ENCODE measurements around the gene CNBP.
"Not testable (repeated sequence)": the region's sequence is repeated elsewhere in the genome, so short reads cannot be mapped to it uniquely, and the experiment has no call there.

CNBP gene

GRCh38 chr3:129183569-129184395 lies at the start of gene CNBP:
Gene CNBP (minus strand): TSS chr3:129183896. CDS start chr3:129171757, 12,139 bp downstream.
- DNase-seq = peak; percentile 86 to 94

DNA sequence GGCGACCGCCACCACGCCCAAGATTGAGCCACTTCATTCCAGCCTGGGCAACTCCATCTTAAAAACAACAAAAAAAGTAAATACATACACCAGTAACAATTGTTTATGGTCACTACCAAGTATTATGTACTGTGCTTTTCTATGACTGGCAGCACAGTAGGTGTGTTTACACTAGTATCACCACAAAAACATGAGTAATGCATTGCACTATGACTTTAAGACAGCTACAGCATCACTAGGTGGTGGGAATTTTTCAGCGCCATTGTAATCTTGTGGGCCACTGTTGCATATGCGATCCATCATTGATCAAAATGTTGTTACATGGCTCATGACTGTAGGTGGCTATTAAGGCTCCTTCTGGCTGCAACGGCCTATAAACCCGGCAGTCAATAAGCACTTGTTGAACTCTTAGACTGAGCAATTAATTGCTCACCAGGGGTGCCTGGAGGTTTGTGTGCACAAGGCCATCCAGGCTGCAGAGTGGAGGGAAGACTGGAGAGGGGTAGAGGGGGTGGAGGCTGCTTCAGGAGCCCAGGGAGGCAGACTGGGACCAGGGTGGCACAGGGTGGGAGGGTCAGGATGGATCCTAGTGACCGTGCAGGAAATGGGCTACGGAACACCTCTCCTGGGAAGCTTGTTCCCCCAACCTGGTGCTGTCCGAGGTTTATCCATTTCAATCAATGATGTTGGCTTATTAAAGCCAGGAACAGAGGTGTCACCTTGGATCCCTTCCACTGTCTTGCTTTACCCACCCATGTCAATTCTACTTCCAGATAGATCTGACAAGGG lies 47.8 kb upstream of the CNBP start:
- DNase-seq = no peak

DNA sequence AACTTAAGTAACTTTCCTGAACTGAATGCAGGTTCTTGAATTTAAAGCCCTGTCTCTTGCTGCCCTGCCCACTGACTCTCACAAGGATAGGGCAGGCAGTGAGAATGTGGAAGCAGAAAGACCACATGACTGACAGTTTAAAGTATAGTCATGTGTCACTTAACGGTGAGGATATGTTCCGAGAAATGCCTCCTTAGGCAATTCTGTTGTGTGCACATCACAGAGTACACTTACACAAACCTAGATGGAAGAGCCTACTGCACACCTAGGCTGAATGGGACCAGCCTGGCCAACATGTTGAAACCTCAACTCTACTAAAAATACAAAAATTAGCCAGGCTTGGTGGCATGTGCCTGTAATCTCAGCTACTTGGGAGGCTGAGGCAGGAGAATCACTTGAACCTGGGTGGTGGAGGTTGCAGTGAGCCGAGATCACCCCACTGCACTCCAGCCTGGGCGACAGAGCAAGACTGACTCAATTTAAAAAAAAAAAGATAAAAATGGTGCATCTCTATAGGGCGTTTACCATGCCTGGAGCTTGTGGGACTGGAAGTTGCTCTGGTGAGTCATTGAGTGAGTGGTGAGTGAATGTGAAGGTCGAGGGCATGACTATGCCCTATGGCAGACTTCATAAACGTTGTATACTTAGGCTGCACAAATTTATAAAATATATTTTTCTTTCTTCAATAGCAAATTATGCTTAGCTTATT lies 46.8 kb upstream of the CNBP start:
- DNase-seq = no peak

- DNase-seq = no peak
These were observed 45.3 kb upstream of the CNBP start for GRCh38 chr3:129228891-129229585.

DNA sequence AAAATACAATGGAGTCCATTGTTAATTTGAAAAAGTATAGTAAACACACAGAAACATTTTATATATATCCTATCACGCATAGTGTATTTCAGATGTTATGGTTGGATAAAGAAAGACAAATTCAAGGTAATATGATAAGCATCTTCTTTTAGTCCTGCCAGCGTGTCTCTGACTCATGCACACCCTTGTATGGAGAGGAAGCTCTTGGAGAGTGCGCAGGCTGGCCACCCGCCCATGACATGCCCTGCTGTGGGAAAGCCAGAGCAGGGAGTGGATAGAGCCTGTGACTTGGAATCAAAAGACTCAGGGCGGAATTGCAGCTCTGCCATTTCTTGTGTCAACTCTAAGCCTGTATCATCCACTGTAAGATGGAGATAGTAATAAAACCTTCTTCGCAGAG lies 42.7 kb upstream of the CNBP start:
- no peak for DNase-seq

DNA sequence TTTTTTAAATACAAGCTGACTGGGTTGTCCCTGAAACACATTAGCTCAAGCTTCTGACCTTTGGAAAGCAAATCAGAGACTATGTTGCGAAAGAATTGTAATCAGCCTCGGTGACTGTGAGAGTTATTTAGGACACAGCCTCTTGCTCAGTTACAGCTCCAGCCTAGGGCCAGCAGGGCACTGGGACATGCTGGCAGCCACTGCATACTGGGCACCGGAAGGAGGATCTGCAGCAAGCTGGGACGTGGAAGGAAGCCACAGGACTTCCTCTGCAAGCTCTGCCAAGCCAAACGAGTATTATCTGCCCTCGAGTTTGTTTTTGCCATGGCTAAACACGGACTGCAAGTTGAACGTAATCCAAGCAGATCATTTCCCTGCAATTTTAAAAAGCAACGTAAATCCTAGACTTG lies 41.3 kb upstream of the CNBP start:
- DNase-seq = no peak

DNA sequence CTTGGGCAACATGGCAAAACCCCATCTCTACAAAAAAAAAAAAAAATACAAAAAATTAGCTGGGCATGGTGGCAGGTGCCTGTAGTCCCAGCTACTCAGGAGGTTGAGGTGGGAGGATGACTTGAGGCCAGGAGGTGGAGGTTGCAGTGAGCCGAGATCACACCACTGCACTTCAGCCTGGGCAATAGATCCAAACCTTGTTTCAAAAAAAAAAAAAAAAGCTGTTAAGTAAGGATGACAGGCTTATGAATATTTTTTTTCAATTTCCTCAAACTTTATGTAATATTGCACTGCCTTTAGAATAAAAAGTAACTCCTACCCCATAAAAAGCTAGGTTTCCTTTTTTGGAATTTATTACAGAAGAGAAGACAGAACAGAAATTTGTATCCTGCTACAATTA lies 40.7 kb upstream of the CNBP start:
- not testable (repeated sequence) for DNase-seq

GRCh38 chr3:129218742-129219141 lies 35.0 kb upstream of the CNBP start:
- DNase-seq = no peak

GRCh38 chr3:129213238-129213637 lies 29.5 kb upstream of the CNBP start:
- DNase-seq = no peak

DNA sequence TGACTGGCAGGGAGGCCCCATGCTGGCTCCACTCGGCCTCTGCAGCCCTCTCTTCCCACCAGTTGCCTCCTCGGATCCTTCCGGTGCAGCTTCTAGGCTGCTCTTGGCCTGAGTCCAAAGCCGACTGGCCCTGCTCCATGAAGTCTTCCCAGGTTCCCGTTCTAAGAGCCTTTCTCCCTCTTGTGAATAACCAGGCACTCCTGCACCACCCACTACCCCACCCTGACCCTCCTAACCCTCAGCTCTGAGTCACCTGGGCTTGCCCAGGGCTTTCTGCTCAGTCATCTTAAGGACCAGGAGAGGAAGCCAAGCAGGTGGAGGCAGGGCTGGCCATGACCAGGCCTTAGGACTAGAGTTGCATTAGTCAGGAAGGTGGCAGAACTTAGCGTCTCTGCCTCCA lies 28.1 kb upstream of the CNBP start:
- no peak for DNase-seq

DNA sequence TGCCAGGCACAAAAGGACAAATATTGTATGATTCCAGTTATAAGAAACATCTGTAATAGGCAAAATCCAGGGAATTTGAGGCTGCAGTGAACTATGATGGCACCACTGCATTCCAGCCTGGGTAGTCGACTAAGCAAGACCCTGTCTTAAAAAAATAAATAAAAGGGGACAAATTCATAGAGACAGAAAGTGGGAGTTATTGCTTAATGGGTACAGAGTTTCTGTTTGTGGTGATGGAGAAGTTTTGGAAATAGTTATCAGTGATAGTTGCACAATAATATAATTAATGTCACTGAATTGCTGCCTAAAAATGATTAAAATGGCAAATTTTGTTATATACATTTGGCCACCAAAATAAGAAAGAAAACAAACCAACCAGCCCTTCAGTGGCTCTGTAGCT lies 27.6 kb upstream of the CNBP start:
- no peak for DNase-seq

DNA sequence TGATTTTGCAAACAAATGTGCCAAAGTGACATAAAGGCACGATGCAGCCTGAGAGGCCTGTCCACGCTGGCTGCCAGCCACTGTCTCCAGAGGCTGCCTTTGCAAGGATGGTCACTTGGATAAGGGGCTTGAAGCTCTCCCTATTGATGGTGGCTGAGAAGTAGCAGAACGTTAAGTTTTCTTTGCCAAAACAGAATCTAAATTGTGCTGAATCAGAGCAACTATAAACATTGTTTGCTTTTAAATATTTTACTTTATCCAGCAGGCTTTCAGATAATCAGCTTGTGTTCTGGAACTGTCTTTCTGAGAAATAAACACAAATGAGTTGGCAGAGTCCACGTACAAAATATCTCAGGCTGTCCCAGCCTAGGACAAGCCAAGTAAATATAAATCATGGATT lies 23.8 kb upstream of the CNBP start:
- DNase-seq = no peak

DNA sequence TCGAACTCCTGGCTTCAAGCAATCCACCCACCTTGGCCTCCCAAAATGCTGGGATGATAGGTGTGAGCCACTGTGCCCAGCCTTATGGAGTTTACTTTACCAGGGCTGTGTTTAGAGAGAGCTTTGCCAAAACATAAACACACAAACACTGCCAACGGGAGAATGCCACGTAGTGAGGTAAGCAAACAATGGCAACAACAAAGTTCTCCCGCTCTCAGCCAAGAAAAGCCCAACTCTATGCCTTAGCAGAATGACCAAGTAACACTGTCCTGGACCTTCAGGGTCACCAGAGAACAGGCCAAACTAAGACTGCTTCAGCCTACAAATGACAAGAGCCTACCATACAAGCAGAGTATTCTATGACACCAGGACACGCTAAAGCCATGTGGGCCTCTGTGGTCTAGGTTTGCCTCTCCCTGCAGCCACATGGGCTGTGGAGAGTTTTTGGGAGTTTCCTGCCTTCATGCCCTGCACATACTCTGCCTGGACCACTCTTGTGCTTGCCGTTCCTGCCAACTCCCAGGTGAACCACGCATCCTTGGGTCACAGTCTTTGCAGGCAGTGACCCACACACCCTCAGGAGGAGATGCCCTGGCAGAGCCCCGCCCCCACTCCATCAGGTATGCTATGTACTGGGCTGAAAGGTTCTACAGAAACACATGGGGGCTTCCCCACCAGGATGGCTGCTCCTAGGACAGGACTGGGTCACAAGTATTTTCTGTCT lies 21.6 kb upstream of the CNBP start:
- DNase-seq = no peak

DNA sequence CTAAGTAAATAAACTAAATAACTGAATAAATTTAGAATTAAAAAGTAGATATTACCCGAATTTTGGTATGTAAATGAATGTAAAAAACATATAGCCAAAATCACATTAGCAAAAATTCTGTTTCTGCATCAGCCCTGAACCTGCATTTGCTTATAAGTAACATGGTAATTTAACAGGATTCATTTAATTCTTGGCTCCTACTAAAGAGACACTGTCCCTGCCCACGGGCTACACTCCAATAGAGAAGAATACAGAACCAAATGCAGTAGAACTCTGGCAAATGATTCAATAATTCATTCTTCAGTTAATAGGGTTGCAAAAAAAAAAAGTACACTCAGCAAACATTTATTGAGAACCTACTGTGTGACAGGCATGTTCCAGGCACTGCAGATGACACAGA lies 20.8 kb upstream of the CNBP start:
- DNase-seq = no peak

DNA sequence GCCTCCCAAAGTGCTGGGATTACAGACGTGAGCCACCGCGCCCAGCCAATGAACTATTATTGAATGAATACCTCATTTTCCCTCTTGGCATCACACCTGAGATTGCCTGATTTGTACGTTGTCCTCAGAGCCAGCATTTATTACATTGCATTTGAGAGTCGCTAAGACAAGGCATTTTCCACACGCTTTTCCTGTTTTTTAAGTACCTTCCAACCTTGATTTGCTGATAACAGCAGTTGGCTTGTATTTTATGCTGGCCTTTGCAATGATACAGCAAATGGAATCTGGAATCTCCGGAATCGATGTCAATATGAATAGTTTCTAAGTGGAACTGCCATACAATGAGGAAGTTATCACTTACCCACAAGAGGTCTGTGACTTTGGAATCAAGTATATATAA lies 15.7 kb upstream of the CNBP start:
- no peak for DNase-seq

DNA sequence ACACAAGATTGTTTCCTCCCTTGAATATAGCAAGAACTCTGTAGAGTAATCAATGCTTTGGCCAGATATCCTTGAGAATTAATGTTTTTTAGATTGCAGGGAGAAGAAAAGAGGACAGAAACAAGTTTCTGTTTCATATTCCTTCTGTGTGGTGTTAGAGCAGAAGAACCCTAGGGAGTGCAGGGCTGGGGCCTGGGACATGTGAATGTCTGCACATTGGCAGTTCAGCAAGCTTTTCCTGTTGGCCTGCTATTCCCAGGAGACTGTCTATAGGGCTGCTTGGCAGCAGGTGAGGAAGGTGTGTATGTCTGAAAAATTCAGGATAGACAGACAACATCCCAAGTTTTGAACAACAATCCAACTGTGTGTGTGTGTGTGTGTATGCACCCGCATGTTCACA lies 13.6 kb upstream of the CNBP start:
- DNase-seq = no peak

GRCh38 chr3:129196601-129197000 lies 12.9 kb upstream of the CNBP start:
- no peak for DNase-seq

- DNase-seq = no peak
These were observed 12.1 kb upstream of the CNBP start for GRCh38 chr3:129195731-129196256.

DNA sequence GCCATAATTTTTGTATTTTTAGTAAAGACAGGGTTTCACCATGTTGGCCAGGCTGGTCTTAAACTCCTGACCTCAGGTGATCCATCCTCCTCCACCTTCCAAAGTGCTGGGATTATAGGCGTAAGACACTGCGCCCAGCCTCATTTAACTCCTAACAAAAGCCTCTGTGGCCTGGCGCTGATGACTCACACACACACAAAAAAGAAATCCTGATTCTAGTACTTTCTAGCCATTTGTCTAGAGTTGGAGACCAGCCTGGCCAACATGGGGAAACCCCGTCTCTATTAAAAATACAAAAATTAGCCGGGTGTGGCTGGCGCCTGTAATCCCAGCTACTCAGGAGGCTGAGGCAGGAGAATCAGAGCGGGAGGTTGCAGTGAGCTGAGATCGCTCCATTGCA lies 6.1 kb upstream of the CNBP start:
- not testable (repeated sequence) for DNase-seq

DNA sequence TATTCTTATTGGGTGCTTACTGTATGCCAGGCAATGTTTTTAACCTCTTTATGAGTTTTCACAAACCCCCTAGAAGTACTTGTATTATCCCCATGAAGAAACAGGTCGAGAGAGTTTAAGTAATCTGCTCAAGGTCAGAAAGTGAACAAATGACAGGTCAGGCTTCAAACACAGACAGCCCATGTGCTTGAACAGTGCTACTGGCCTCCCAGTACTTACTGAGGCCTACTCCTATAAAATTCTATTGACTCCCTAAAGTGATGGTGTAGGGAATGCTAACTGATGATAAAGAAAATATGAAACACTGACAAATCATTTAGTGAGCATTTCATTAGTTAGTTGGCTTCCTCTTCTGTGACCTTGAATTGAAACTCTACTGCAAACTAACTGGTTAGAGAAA lies 4.2 kb upstream of the CNBP start:
- DNase-seq = no peak

DNA sequence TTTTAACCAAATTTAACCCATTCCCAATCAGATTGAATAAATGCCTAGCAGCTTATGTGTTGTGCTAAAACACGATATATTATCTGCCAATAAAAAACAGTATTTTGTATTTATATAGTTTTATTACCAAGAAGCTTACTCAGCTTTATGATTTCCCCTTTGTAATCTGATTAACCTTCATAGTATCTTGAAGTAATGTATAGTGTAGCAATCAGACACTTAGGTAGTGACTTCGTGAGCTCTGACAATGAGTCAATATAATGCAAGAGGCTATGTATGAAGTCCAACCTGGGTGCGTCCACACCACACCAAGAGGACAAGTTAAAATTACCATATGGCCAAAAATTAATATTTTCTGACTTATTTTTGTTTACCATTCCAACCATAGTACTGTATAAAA lies 2.1 kb upstream of the CNBP start:
- DNase-seq = no peak

Measured in NCI-H1930 (cell line).